Hepatocyte (in vitro differentiated cells): Measurements from ENCODE around the gene GALNT13.

Experiments
- EZH2 ChIP-seq: fragments of 200-600 bp; sonication (generic); IDR thresholded peaks from 2 replicates; pipeline ENCODE4 v1.6.1; 2016; ENCODE audit warnings: antibody characterized with exemption, mild to moderate bottlenecking, borderline replicate concordance
- EZH2phosphoT487 ChIP-seq: fragments of 200-600 bp; sonication (generic); IDR thresholded peaks from one replicate; pipeline ENCODE4 v1.6.1; 2018; ENCODE audit warnings: antibody characterized with exemption, mild to moderate bottlenecking, low read depth, moderate library complexity; ENCODE audit not compliant: unreplicated experiment, severe bottlenecking
- TF ChIP-seq, protein P1 (sequence below): fragments of 200-600 bp; sonication (generic); IDR thresholded peaks from 2 replicates; pipeline ENCODE4 v1.5.1; 2016; ENCODE audit warnings: antibody characterized with exemption, mild to moderate bottlenecking; ENCODE audit not compliant: poor library complexity

DNA sequence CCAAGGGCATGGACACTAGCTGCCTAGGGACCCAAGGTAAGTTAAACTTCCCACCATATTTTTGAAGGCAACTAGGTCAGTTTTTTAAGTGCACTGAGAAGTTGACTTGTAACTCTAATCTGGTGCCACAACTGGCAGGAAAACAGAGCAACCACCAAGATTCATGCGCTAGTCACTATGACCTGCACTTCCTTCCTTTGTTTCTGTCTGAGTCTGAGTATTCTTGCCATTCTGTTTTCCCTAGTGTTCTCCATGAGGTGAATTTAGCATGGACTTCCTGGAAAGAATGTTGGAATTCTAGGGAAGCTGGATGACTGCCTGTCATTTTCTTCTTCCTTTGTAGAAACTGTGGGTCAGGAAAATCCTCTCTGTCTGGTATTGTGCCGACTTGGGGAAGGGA is 249.0 kb downstream of the GALNT13 start:
- TF ChIP-seq, protein P1, sequence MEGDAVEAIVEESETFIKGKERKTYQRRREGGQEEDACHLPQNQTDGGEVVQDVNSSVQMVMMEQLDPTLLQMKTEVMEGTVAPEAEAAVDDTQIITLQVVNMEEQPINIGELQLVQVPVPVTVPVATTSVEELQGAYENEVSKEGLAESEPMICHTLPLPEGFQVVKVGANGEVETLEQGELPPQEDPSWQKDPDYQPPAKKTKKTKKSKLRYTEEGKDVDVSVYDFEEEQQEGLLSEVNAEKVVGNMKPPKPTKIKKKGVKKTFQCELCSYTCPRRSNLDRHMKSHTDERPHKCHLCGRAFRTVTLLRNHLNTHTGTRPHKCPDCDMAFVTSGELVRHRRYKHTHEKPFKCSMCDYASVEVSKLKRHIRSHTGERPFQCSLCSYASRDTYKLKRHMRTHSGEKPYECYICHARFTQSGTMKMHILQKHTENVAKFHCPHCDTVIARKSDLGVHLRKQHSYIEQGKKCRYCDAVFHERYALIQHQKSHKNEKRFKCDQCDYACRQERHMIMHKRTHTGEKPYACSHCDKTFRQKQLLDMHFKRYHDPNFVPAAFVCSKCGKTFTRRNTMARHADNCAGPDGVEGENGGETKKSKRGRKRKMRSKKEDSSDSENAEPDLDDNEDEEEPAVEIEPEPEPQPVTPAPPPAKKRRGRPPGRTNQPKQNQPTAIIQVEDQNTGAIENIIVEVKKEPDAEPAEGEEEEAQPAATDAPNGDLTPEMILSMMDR: no peak
- TF ChIP-seq EZH2 (no peak), EZH2phosphoT487 (no peak)
